Glomerular endothelial cell (primary cell): Measurements from ENCODE around the gene E4F1. TPM values are rescaled to one million over a fixed set of nuclear protein-coding genes. Genes with fewer than 3 reads are reported as not detected.
A peak's percentile ranks its signal among the peaks of the same experiment; 100 is the strongest.

ENCODE experiments used
- DNase-seq: peaks from one replicate; pipeline ENCODE4 v3.0.0-alpha.2; 2011; ENCODE audit warnings: low read depth, low spot score; ENCODE audit errors: extremely low read depth
- total RNA-seq: library from RNA; depleted of rRNA; stranded (reverse); fragments of >200 nt; gene quantifications from 2 replicates; pipeline ENCODE4 v1.2.3, GENCODE V29; 2015

Gene E4F1, protein sequence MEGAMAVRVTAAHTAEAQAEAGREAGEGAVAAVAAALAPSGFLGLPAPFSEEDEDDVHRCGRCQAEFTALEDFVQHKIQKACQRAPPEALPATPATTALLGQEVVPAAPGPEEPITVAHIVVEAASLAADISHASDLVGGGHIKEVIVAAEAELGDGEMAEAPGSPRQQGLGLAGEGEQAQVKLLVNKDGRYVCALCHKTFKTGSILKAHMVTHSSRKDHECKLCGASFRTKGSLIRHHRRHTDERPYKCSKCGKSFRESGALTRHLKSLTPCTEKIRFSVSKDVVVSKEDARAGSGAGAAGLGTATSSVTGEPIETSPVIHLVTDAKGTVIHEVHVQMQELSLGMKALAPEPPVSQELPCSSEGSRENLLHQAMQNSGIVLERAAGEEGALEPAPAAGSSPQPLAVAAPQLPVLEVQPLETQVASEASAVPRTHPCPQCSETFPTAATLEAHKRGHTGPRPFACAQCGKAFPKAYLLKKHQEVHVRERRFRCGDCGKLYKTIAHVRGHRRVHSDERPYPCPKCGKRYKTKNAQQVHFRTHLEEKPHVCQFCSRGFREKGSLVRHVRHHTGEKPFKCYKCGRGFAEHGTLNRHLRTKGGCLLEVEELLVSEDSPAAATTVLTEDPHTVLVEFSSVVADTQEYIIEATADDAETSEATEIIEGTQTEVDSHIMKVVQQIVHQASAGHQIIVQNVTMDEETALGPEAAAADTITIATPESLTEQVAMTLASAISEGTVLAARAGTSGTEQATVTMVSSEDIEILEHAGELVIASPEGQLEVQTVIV
- 35.1 and 37.5 TPM in 2 replicates for total RNA-seq

DNA sequence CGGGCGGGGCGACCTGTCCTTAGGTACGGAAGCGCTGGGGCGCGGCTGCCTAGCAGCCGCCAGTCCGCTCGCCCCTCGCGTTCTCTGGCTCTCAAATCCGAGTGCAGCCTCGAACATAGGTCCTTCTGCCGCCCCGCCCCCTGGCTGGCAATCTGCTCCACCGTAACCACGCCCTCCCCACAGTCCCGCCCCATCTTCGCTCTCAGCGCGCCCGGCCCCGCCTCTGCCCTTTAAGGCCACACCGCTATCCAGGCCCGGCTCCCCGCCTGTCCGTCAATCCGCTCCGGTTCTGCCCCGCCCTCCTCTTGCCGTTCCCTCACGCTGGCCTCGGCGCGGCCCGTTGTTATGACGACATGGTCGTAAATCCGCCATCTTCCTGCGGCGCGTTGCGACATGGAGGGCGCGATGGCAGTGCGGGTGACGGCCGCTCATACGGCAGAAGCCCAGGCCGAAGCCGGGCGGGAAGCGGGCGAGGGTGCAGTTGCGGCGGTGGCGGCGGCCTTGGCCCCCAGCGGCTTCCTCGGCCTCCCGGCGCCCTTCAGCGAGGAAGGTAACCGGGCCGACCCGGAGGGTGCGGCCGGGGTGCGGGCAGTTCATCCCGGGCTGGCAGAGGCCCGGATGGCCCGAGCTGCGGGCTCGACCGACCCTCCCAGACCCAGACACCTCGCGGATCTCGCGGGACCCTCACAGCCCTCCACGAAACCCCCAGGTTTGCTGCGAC is at the start of gene E4F1:
TSS of gene E4F1 (plus strand) at position 371 of the 721 bp plus-strand sequence. CDS start at position 394, 23 bp downstream.
- peak; percentile 84 for DNase-seq

DNA sequence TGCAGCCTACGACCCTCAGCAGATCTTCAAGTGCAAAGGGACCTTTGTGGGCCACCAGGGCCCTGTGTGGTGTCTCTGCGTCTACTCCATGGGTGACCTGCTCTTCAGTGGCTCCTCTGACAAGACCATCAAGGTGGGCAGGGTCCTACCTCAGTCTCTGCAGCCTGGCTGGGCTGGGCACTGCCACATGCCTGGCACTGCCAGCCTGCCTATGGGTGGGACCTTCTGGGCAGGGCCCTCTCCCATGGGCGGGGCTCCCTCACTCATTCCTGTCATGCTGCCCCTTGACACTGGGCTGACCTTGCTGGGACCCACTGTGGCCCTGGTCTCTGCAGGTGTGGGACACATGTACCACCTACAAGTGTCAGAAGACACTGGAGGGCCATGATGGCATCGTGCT is 49.5 kb upstream of the E4F1 start:
- no peak for DNase-seq

DNA sequence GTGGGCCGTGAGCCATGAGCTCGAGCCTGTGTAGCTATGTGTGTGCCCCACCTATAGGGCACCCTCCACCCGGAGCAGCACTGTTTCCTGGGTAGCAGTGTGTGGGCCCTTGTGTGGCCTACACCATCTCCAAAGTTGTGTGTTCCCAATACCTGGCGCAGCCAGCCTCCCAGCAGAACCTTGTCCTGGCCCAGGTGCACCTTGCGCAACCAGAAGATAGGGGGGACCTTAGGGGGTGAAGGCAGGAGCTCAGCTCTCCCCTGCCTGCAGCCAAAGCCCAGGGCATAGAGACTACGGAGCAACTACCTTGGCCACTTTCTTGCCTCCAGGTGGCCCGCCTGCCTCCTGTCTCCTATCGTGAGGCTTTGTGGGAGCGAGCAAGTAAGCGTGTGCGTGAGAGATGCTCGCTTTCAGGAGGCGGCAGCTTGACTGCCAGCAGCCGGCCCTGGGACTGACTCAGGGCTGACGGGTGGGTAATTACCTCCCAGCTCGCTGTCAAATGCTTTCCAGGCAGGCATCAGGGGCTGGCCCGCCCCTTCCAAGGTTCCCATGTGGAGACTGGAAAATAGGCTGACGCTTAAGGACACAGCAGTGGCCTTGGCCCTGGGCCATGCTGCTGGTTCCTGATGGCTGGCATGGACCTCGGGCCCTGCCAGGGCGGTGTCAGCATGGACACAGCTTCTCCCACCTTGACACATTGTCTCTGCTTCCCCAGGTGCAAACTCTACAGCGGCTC is 48.8 kb upstream of the E4F1 start:
- no peak for DNase-seq

DNA sequence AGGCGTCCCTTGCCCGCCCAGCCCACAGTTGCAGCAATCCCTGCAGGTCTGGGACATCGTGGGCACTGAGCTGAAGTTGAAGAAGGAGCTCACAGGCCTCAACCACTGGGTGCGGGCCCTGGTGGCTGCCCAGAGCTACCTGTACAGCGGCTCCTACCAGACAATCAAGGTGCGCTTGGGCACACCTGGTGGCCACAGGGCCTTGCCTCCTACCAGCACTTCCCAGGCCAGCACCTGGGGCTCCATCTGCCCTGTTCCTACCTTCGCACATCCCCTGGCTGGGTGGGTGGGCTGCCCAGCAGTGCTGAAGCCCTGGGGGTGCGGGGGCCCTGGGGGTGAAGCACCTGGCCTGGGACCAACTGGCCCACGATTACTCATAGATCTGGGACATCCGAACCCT is 47.9 kb upstream of the E4F1 start:
- no peak for DNase-seq

DNA sequence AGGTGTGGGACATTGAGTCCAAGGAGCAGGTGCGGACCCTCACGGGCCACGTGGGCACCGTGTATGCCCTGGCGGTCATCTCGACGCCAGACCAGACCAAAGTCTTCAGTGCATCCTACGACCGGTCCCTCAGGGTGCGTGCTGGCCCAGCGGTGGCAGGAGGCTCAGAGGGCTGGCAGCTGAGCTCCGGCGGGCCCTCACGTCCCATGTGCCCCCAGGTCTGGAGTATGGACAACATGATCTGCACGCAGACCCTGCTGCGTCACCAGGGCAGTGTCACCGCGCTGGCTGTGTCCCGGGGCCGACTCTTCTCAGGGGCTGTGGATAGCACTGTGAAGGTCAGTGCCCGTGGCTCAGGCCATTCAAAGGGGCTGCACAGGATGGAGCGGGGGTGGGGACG is 47.3 kb upstream of the E4F1 start:
- no peak for DNase-seq

DNA sequence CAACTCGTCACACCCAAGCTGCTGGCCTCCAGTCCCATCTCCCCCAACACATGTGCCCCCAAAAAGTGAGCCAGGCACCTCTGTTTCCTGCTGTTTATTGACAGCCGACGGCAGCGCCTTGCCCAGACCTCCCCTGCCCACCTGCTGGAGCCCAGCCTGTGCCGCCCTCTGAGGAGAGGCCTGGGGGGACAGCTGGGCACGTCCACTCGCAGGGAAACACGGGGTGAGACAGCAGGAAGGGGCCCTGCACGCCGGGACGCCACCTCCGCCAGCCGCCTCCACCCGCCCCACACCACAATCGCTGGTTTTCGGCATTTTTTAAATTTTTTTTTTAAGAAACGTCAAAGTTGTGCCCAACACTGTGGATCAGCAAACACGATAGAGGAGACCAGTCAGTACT is 46.3 kb upstream of the E4F1 start:
- DNase-seq: no peak

DNA sequence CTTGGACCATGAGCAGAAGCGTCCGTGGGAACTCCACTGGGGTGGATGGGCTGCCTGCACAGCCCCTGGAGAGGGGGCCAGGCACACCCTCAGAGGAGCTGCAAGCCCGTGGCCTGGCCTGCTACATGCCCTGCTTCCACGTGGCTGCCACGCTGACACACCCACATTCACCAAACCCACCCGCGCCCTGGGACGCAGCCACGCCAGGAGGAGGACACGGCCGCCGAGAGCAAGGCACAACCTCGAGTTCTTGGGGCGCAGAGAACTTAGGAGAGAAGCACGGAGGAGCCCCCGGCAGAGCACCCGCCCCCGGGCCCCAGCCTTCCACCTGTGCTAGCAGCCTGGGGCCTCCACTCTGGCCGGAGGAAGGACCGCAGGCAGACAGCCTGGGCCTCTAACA is 45.8 kb upstream of the E4F1 start:
- no peak for DNase-seq

DNA sequence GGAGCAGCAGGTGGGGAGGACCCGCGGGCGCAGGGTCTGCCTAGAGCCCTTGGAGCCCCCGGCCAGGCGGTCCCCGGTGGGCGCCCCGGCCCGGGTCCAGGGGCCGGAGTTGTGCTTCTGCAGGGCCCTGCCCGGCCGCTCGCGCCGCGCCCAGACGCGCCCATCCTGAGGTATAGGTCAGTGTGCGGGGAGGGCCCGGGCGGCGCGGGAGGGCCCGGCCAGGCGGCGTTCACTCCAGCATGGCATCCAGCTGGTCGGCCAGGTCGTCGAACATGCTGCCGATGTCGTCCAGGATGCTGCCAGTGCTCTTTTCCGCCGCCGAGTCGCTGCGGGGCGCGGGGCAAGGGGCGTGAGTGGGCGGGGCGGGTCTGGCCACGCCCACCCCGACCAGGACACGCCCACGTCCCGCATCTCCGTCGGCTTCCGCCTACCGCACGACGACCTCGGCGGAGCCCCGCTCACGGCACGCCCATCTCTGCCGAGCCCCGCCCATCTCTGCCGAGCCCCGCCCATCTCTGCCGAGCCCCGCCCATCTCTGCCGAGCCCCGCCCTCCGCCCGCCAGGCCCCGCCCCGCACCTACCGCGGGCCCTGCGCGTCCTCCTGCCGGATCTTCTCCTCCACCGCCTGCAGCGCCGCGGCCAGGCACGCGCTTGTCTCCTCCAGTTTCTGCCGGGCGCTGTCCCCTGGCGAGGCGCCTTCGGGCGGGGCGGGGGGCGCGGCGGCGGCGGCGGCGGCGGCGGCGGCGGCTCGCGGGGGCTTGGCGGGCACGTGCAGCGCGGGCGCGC is 44.9 kb upstream of the E4F1 start:
- no peak for DNase-seq

DNA sequence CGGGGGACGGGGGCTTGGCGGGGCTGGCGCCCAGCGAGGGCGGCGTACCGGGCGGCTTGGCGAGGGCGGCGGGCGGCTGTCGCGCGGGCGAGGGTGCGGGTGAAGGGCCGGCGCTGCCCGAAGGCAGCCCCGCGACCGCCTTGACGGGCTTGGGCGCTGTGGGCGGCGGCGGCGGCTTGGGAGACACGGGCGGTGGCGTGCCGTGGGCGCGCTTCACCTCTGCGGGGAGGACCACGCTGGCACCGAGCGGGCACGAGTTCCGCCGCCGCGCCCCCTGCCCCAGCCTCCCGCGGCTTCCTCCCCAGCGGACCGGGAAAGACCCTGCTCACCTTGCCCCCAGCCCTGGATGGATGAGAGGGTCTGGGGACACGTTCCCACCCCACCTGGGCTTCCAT is 44.3 kb upstream of the E4F1 start:
- no peak for DNase-seq

DNA sequence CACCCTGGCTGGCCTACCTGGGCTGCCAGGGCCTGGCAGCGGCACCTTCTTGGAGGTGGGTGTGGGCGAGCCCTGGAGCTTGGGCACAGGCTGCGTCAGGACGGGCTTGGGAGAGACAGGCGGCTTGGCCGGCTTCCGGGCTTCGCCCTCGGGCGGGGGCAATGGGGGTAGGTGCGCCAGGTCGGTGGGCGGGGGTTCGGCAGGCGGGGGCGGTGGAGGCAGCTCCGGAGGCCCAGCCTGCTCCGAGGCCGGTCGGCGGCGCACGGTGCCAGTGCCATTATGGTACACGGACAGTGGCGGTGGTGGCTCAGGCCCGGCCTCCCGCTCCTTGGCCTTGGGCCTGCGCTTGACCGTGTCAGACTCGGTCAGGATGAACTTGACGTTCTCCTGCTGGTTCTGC is 43.8 kb upstream of the E4F1 start:
- no peak for DNase-seq

DNA sequence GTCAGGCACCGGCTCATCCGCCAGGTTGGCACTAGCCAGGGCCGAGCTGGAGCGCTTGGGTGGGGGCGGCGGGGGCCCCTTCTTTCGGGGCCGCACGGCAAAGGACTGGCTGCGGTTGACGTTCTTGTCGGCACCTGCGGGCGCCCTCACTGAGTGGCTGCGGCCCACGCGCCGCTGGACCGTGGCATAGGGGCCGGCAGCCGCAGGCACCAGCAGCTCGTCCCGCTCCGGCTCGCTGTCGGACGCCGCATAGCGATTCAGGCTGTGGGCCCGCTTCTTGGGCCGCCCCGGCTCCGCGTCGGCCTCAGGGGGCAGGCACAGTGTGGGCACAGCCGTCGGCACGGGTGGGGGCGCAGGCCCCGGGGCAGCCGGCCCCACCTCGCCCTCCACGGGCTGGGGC is 42.9 kb upstream of the E4F1 start:
- no peak for DNase-seq

DNA sequence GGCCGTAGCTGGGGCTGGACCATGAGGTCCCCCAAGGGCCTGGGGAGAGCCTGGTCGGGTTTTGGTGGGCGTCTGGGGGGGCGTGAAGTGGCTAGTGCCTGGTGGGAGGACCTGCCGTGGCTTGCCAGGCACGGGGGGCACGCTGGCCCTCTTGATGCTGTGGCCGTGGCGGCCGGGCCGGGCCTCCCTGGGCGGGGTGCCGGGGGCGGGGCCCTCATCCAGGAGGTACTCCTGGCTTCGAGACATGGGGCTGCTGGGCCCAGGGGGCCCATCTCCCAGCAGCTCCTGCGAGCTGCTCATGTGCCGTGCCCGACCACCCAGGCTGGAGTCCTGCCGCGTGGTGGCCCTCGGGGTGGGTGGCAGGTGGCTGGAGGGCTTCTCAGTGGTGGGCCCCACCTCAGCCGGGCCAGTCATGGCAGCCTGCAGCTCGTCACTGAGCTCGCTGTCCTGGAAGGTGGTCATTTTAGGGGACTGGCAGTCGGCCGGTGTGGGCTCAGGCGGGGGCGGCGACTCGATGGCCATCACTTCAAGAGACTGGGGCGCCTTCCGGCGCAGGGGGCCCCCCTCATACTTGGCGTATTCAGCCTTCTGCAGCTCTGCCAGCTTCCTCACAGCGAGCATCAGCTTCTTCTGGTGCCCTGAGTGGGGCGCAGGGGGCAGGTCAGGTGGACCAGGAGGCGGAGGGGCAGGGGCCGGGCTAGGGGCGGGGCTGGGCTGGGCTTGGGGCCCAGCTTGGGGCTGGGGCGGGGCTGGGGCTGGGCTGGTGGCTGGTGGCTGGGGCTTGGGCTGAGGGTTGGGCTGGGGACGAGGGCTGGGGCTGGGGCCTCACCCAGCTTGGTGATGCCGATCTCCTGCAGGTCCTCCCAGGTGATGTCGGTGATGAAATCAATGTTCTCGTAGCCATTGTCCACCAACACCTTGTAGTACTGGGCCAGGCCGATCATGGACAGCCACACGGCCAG is 42.1 kb upstream of the E4F1 start:
- no peak for DNase-seq

DNA sequence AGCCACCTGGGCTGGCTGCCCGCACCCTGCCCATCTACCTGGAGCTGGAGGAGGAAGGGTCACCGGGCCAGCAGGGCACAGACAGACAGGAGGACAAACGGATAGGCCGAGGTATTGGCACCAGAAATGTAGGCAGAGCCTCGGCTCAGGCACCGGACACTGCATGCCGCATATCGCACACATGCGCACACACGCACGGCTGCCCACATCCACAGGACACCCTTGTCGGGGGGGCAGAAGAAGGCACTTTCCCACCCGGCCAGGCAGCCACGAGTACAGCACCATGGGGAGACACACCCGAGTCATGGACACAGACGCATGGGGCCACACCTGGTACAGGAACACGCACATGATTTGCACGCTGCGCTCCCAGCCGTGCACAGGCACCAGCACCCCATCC is 41.4 kb upstream of the E4F1 start:
- no peak for DNase-seq

DNA sequence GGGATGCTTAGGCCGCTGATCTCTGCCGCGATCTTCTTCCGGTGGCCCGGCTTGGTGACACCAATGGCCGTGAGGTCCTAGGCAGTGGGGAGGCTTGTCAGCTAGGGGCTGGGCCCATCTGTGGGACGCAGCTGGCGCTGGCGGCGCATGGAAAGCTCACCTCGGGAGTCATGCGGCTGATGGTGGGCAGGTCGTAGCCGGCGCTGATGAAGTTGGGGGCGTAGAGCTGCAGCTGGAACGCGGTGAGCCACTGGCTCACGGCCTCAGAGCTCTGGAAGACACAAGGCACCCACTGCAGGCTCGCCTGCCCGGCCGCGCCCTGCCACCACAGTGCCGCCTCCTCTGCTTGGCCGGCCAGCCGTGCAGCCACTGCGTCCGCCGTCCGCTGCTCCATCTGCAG is 39.7 kb upstream of the E4F1 start:
- no peak for DNase-seq

DNA sequence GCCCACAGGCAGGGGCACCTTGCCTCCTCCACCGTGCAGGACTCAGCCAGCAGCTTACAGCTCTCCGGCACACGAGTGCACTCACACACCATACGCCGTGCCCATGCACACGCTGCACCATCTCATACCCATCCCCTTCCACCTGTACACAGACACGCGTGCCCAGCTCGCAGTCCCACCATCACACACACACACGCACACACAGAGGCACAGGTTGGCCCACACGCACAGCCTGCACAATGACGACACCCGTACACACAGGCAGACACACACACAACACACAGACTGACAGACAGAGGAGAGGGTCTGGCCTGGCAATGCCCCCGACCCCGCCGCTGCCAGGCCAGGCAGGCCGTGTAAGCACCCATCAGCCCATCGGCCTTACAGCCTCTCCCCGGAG is 39.0 kb upstream of the E4F1 start:
- DNase-seq: no peak

DNA sequence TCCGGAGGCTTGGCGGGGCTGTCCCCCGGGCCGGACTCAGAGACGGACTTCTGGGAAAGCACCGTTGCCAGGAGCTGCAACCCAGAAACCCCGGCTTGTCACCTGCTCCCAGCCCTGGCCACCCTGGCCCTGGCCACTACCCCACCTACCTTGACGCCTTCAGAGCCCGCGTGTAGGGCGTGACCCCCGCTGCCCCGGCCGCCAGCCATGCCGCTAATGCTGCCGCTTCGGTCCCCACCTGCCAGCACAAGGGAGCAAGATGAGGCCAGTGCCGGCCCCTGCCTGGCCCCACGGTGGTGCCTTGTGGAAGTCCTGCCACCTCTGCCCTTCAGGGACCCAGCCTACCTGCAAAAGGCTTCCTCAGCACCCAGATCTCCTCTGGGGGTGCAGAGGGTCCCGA is 38.4 kb upstream of the E4F1 start:
- DNase-seq: no peak

DNA sequence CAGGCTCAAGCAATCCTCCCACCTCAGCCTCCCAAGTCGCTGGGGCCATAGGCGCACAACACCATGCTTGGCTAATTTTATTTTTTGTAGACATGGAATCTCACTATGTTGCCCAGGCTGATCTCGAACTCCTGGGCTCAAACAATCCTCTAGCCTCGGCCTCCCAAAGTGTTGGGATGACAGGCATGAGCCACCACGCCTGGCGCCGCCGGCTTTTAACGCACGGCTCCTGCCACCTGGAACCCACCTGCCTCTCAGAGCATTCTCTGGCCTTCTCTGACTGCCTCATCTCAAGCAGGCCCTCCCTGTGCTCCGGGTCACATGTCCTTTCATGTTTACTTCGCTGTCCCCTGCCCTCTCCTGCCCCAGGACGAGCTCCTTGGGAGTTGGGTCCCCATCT is 37.3 kb upstream of the E4F1 start:
- no peak for DNase-seq

DNA sequence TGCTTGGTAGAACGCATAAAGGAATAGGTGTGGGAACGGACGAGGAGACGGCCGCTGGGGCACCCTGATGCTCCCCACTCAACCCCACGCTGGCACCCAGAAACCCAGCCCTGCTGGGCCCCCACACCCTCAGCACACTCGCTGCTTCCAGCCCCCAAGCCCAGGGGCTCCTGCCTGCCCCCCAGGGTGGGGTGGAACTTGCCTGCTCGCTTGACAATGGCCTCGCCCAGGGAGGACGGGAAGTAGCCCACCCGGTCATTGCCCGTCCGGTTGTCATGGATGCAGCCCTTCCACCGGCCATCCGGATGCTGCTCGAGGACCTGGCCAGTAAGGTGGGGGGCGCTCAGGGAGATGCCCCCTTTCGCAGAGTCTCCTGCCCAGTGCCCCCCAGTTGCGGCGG is 36.9 kb upstream of the E4F1 start:
- DNase-seq: no peak

DNA sequence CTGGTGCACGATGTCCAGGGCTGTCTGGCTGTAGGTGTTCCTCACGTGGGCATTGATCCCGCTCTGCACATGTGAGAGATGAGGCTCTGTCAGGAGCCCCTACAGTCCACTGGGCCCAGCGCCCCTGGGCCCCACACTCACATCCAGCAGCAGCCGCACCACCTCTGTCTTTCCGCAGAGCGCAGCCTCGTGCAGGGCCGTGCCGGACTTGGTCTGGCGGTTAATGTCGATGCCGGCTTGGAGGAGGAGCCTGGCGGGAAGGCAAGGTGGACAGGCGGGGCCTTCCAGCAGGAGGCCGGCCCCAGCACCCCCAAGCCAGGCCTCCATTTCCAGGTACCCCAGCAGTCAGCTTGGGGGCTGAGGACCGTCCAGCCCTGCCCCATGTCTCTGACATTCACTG is 36.2 kb upstream of the E4F1 start:
- no peak for DNase-seq
